Measurements from ENCODE around the gene CNDP1.

DNA sequence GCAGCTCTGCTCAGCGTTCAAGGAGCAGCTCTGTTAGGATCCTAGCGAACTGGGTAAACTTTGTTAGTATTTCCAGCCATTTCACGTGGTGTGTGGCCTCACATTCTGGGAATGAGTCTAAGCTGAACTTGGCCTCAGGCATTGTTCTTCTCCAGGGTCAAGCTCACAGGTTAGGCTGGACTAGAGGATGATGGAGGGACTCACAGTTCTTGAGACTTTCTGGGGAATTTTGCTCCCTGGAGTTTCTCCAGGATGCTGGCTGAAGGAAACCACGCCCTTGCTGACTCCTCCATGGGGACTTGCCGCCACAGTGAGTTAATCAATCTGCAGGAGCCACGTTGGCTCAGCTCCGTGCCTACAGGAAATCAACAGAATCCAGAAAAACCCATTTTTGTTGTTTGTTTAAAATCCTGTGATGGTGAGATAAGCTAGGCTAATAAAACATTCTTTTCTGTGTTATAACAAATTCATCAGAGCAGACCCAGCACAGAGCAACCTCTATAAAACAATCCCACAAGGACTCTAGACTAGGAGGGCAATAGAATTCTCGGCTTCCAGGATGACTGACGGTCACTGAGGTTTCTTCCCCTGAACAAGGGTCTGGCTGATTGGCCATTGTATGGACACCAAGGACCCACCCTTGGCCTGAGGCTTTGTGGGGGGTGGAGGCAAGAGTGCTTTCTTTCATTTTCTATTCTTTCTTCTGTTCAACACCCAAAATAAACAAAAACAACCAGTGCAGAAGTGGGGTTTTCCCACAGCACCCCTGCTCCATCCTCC lies 12.6 kb downstream of the CNDP1 start:
- TF ChIP-seq POLR2A (IDR thresholded peaks at IDR 0.05): no peak
- TF ChIP-seq, protein P1, sequence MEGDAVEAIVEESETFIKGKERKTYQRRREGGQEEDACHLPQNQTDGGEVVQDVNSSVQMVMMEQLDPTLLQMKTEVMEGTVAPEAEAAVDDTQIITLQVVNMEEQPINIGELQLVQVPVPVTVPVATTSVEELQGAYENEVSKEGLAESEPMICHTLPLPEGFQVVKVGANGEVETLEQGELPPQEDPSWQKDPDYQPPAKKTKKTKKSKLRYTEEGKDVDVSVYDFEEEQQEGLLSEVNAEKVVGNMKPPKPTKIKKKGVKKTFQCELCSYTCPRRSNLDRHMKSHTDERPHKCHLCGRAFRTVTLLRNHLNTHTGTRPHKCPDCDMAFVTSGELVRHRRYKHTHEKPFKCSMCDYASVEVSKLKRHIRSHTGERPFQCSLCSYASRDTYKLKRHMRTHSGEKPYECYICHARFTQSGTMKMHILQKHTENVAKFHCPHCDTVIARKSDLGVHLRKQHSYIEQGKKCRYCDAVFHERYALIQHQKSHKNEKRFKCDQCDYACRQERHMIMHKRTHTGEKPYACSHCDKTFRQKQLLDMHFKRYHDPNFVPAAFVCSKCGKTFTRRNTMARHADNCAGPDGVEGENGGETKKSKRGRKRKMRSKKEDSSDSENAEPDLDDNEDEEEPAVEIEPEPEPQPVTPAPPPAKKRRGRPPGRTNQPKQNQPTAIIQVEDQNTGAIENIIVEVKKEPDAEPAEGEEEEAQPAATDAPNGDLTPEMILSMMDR (IDR thresholded peaks at IDR 0.05): no peak

All from lower leg skin (tissue), 3 donors.